Measurements from ENCODE around the gene ROBO2.

- TF ChIP-seq CTCF (conservative IDR thresholded peaks at IDR 0.05 in 1 of 2, IDR thresholded peaks at IDR 0.05 in 1 of 2; ENCODE audit: extremely low read depth in 1 of 2, insufficient read depth in 1 of 2, low read depth in 1 of 2, low read length in 2 of 2) = no peak
- no peak for TF ChIP-seq EZH2 (IDR thresholded peaks at IDR 0.05; ENCODE audit: borderline replicate concordance, low read length)
Observed at GRCh38 chr3:77426531-77426930, 386.6 kb downstream of the ROBO2 start.
